GM12891 (cell line): ENCODE data around the gene ANKS1B.

Source experiments
- PAX5 ChIP-seq: IDR thresholded peaks from 2 replicates; pipeline ENCODE4 v1.6.1; 2011; ENCODE audit warnings: low read length, moderate library complexity, mild to moderate bottlenecking; ENCODE audit not compliant: insufficient read depth, severe bottlenecking
- POLR2A ChIP-seq: IDR thresholded peaks from 2 replicates; pipeline ENCODE4 v1.6.1; 2011; ENCODE audit warnings: low read depth, low read length, control low read depth
- POLR2AphosphoS5 ChIP-seq: IDR thresholded peaks from 2 replicates; pipeline ENCODE4 v1.6.1; 2011; ENCODE audit warnings: low read depth, low read length, control low read depth
- POU2F2 ChIP-seq: IDR thresholded peaks from 2 replicates; pipeline ENCODE4 v1.6.1; 2011; ENCODE audit warnings: low read depth, mild to moderate bottlenecking, control low read depth, low read length, moderate library complexity
- SPI1 ChIP-seq: IDR thresholded peaks from 2 replicates; pipeline ENCODE4 v1.6.1; 2011; ENCODE audit warnings: low read depth, low read length, control low read depth
- TAF1 ChIP-seq: IDR thresholded peaks from 2 replicates; pipeline ENCODE4 v1.6.1; 2011; ENCODE audit warnings: low read depth, low read length, control low read depth

DNA sequence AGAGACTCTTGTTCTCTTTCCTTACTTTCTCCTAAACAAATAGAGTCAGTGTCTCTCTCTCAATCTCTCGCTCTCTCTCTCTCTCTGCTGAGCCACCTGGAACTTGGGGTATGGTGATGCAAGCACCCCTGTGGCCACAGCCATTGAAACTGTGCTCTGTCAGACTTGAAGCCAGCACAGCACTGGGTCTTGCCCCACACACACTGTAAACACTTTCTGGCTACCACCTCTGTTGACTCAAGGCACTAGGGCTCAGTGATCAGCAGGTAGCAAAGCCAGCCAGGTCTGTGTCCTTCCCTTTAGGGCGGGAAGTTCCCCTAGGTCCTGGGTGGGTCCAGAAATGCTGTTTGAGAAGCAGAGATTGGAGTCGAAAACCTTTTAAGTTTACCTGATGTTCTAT is 463.1 kb downstream of the ANKS1B start:
- TF ChIP-seq POLR2A (no peak), SPI1 (no peak), POLR2AphosphoS5 (no peak), TAF1 (no peak), PAX5 (no peak), POU2F2 (no peak)
